Activated T-cell treated with anti-CD3 and anti-CD28 coated beads, Interleukin-2, amount 50 U/mL, for 48 hours (primary cell): ENCODE measurements around the gene LIPI.
"Not testable (repeated sequence)": the region's sequence is repeated elsewhere in the genome, so short reads cannot be mapped to it uniquely, and the experiment has no call there.

ENCODE experiments used
- DNase-seq, 2 experiments: peaks; one replicate each; pipeline ENCODE4 v3.0.0-alpha.2; 2020

The LIPI gene

GRCh38 chr21:14115646-14116045, 95.1 kb downstream of the LIPI start:
- no peak for DNase-seq

- DNase-seq, result no peak
Observed at GRCh38 chr21:14114251-14114650, 96.5 kb downstream of the LIPI start.

- DNase-seq, result not testable (repeated sequence)
Observed at GRCh38 chr21:14104564-14104963, 106.2 kb downstream of the LIPI start.

GRCh38 chr21:14099570-14099969, 111.2 kb downstream of the LIPI start:
- no peak for DNase-seq

GRCh38 chr21:14097881-14098499, 112.8 kb downstream of the LIPI start:
- no peak for DNase-seq

- no peak for DNase-seq
Observed at GRCh38 chr21:14096577-14096976, 114.2 kb downstream of the LIPI start.

- DNase-seq, result no peak
Observed at GRCh38 chr21:14096172-14096571, 114.6 kb downstream of the LIPI start.

- DNase-seq, result no peak
Observed at GRCh38 chr21:14095056-14095455, 115.7 kb downstream of the LIPI start.

- no peak for DNase-seq
Observed at GRCh38 chr21:14092834-14093560, 117.8 kb downstream of the LIPI start.

GRCh38 chr21:14090184-14090583, 120.6 kb downstream of the LIPI start:
- not testable (repeated sequence) for DNase-seq

GRCh38 chr21:14088391-14088790, 122.4 kb downstream of the LIPI start:
- no peak for DNase-seq

GRCh38 chr21:14086553-14086952, 124.2 kb downstream of the LIPI start:
- no peak for DNase-seq

GRCh38 chr21:14084701-14085100, 126.1 kb downstream of the LIPI start:
- DNase-seq, result no peak

GRCh38 chr21:14084068-14084501, 126.7 kb downstream of the LIPI start:
- DNase-seq, result no peak

- DNase-seq, result no peak
Observed at GRCh38 chr21:14080764-14081096, 130.0 kb downstream of the LIPI start.

- no peak for DNase-seq
Observed at GRCh38 chr21:14080040-14080763, 130.6 kb downstream of the LIPI start.

- DNase-seq, result no peak
Observed at GRCh38 chr21:14078746-14079375, 131.9 kb downstream of the LIPI start.

- no peak for DNase-seq
Observed at GRCh38 chr21:14076143-14076806, 134.5 kb downstream of the LIPI start.

- no peak for DNase-seq
Observed at GRCh38 chr21:14075346-14076142, 135.2 kb downstream of the LIPI start.

GRCh38 chr21:14074177-14074576, 136.6 kb downstream of the LIPI start:
- no peak for DNase-seq

GRCh38 chr21:14073615-14074014, 137.1 kb downstream of the LIPI start:
- DNase-seq, result no peak
